ENCODE measurements around the gene USP26. TPM values are rescaled to one million over a fixed set of nuclear protein-coding genes. Genes with fewer than 3 reads are reported as not detected.
A peak's percentile ranks its signal among the peaks of the same experiment; 100 is the strongest.
"Not testable (repeated sequence)": the region's sequence is repeated elsewhere in the genome, so short reads cannot be mapped to it uniquely, and the experiment has no call there.

Gene USP26
- total and polyA plus RNA-seq, 11 donors: not detected

GRCh38 chrX:133046601-133047000 is 50.3 kb downstream of the USP26 start:
- ATAC-seq (no peak), DNase-seq (no peak)
- Histone ChIP-seq H3K27me3 (peaks cover 0 to 17% (median 0%) of the 10 kb centered on the region in 9 donors), H3K9me3 (no peaks in the 10 kb centered on the region), H3K36me3 (no peaks in the 10 kb centered on the region), H3K4me3 (no peak overlapping the region), H3K4me1 (no peaks in the 10 kb centered on the region), H3K27ac (no peak overlapping the region)
- 40 to 75% (median 58%) methylated on average over 1 of the region's 1 CpG for WGBS, 4 donors
- intact Hi-C loops (cut with DNase I): no loop called here
- no peak for TF ChIP-seq CTCF (IDR thresholded peaks at IDR 0.05)
- no peak for TF ChIP-seq POLR2A (IDR thresholded peaks at IDR 0.05)

GRCh38 chrX:133045986-133046385 is 50.9 kb downstream of the USP26 start:
- WGBS, 4 donors: 33 to 51% (median 40%) methylated on average over 2 of the region's 2 CpGs
- TF ChIP-seq CTCF (IDR thresholded peaks at IDR 0.05): peak in 3 of 12 donors; percentile 9 to 17 (median 16)
- no peak for TF ChIP-seq POLR2A (IDR thresholded peaks at IDR 0.05)
- no peak for ATAC-seq
- Histone ChIP-seq H3K4me1 (no peaks in the 10 kb centered on the region), H3K36me3 (no peaks in the 10 kb centered on the region), H3K27me3 (peaks cover 0 to 17% (median 0%) of the 10 kb centered on the region in 9 donors), H3K27ac (no peak overlapping the region), H3K9me3 (no peaks in the 10 kb centered on the region), H3K4me3 (no peak overlapping the region)
- intact Hi-C loops (cut with DNase I): no loop called here
- DNase-seq: no peak

- H3K4me1 ChIP-seq; H3K4me3 ChIP-seq; H3K9me3 ChIP-seq; DNase-seq; H3K27ac ChIP-seq; ATAC-seq; H3K36me3 ChIP-seq; intact Hi-C loops (cut with DNase I): not testable (repeated sequence)
- WGBS, 4 donors: 83 to 94% (median 88%) methylated on average over 15 to 28 of the region's 28 CpGs
- H3K27me3 ChIP-seq: peaks cover 0 to 13% (median 0%) of the 10 kb centered on the region in 9 donors
Measured at GRCh38 chrX:133044145-133044786, 52.6 kb downstream of the USP26 start.

- DNase-seq: no peak
- H3K4me1 ChIP-seq: no peaks in the 10 kb centered on the region
- H3K4me3 ChIP-seq: no peak overlapping the region
- intact Hi-C loops (cut with DNase I): no loop called here
- WGBS, 4 donors: 63 to 89% (median 73%) methylated on average over 2 of the region's 2 CpGs
- H3K36me3 ChIP-seq: no peaks in the 10 kb centered on the region
- no peak for ATAC-seq
- peaks cover 0 to 10% (median 0%) of the 10 kb centered on the region in 9 donors for H3K27me3 ChIP-seq
- TF ChIP-seq CTCF (IDR thresholded peaks at IDR 0.05): no peak
- TF ChIP-seq POLR2A (IDR thresholded peaks at IDR 0.05): no peak
- no peak overlapping the region for H3K27ac ChIP-seq
- H3K9me3 ChIP-seq: peaks cover 0 to 10% (median 0%) of the 10 kb centered on the region in 12 donors
Measured at GRCh38 chrX:133042260-133042659, 54.6 kb downstream of the USP26 start.

GRCh38 chrX:133033010-133033409 is 63.9 kb downstream of the USP26 start:
- Histone ChIP-seq H3K27me3 (peaks cover 0 to 16% (median 0%) of the 10 kb centered on the region in 9 donors), H3K9me3 (peaks cover 0 to 8% (median 0%) of the 10 kb centered on the region in 12 donors), H3K4me1 (no peaks in the 10 kb centered on the region), H3K27ac (no peak overlapping the region), H3K36me3 (no peaks in the 10 kb centered on the region), H3K4me3 (no peak overlapping the region)
- ATAC-seq (no peak), DNase-seq (no peak)
- 53 to 65% (median 61%) methylated on average over 5 of the region's 5 CpGs for WGBS, 4 donors
- intact Hi-C loops (cut with DNase I): no loop called here
- TF ChIP-seq POLR2A (IDR thresholded peaks at IDR 0.05) (no peak), CTCF (IDR thresholded peaks at IDR 0.05) (no peak)
